Measurements from ENCODE around the gene EYA2.
A peak's percentile ranks its signal among the peaks of the same experiment; 100 is the strongest.

EYA2 gene

GRCh38 chr20:46979603-46980241 lies 85.1 kb downstream of the EYA2 start:
- DNase-seq (ENCODE audit: low spot score), result no peak

GRCh38 chr20:46981184-46981583 lies 86.5 kb downstream of the EYA2 start:
- DNase-seq (ENCODE audit: low spot score), result no peak

GRCh38 chr20:46983466-46983865 lies 88.8 kb downstream of the EYA2 start:
- DNase-seq (ENCODE audit: low spot score), result no peak

- DNase-seq (ENCODE audit: low spot score), result no peak
Observed at GRCh38 chr20:46984405-46984804, 89.8 kb downstream of the EYA2 start.

GRCh38 chr20:46985250-46985649 lies 90.6 kb downstream of the EYA2 start:
- no peak for DNase-seq (ENCODE audit: low spot score)

- no peak for DNase-seq (ENCODE audit: low spot score)
Observed at GRCh38 chr20:46985671-46986070, 91.0 kb downstream of the EYA2 start.

GRCh38 chr20:46987001-46987400 lies 92.4 kb downstream of the EYA2 start:
- DNase-seq (ENCODE audit: low spot score), result no peak

GRCh38 chr20:46990017-46990595 lies 95.5 kb downstream of the EYA2 start:
- no peak for DNase-seq (ENCODE audit: low spot score)

- no peak for DNase-seq (ENCODE audit: low spot score)
Observed at GRCh38 chr20:46990596-46991104, 96.0 kb downstream of the EYA2 start.

GRCh38 chr20:46991168-46991567 lies 96.5 kb downstream of the EYA2 start:
- DNase-seq (ENCODE audit: low spot score), result no peak

GRCh38 chr20:46991880-46992639 lies 97.4 kb downstream of the EYA2 start:
- DNase-seq (ENCODE audit: low spot score), result no peak

- no peak for DNase-seq (ENCODE audit: low spot score)
Observed at GRCh38 chr20:46992640-46993035, 98.0 kb downstream of the EYA2 start.

- no peak for DNase-seq (ENCODE audit: low spot score)
Observed at GRCh38 chr20:46993465-46994095, 98.9 kb downstream of the EYA2 start.

- peak; percentile 54 for DNase-seq (ENCODE audit: low spot score)
Observed at GRCh38 chr20:46994341-46994740, 99.7 kb downstream of the EYA2 start.

- DNase-seq (ENCODE audit: low spot score), result no peak
Observed at GRCh38 chr20:46995561-46996142, 101.0 kb downstream of the EYA2 start.

- no peak for DNase-seq (ENCODE audit: low spot score)
Observed at GRCh38 chr20:46997187-46997586, 102.5 kb downstream of the EYA2 start.

GRCh38 chr20:46998477-46999240 lies 104.0 kb downstream of the EYA2 start:
- no peak for DNase-seq (ENCODE audit: low spot score)

- DNase-seq (ENCODE audit: low spot score), result peak; percentile 16
Observed at GRCh38 chr20:46999801-47000465, 105.3 kb downstream of the EYA2 start.

- no peak for DNase-seq (ENCODE audit: low spot score)
Observed at GRCh38 chr20:47003223-47003622, 108.6 kb downstream of the EYA2 start.

- DNase-seq (ENCODE audit: low spot score), result no peak
Observed at GRCh38 chr20:47004179-47004578, 109.5 kb downstream of the EYA2 start.
